Upper lobe of left lung (tissue), 6 donors: ENCODE data around the gene REV3L. TPM values are rescaled to one million over a fixed set of nuclear protein-coding genes. Genes with fewer than 3 reads are reported as not detected.

Experiments
- ATAC-seq, 2 donors: fragments of 200-7000 bp; cut with Tn5 transposase; one replicate each; pipeline ENCODE4 v1.9.1; 2022; ENCODE audit warnings: mild to moderate bottlenecking in 2 of 2, moderate library complexity in 2 of 2; ENCODE audit not compliant: low FRiP score in 2 of 2
- DNase-seq, 2 donors: peaks; one replicate each; pipeline ENCODE4 v3.0.0-alpha.2; 2019 to 2020
- H3K27ac ChIP-seq, 4 donors: fragments of 200-600 bp; sonication (generic); one replicate each; pipeline ENCODE4 v1.5.1; 2016 to 2019
- H3K27me3 ChIP-seq, 4 donors: fragments of 200-600 bp; sonication (generic); one replicate each; pipeline ENCODE4 v1.5.1; 2017 to 2019
- H3K36me3 ChIP-seq, 4 donors: fragments of 200-600 bp; sonication (generic); one replicate each; pipeline ENCODE4 v1.5.1; 2016 to 2019
- H3K4me1 ChIP-seq, 4 donors: fragments of 200-600 bp; sonication (generic); one replicate each; pipeline ENCODE4 v1.5.1; 2018 to 2019
- H3K4me3 ChIP-seq, 4 donors: fragments of 200-600 bp; sonication (generic); one replicate each; pipeline ENCODE4 v1.5.1; 2017 to 2019; ENCODE audit warnings: mild to moderate bottlenecking in 2 of 4, moderate library complexity in 1 of 4
- H3K9me3 ChIP-seq, 4 donors: fragments of 200-600 bp; sonication (generic); one replicate each; pipeline ENCODE4 v1.5.1; 2018 to 2019
- CTCF ChIP-seq, 6 experiments: fragments of 450-650 bp in 4 of 6; fragments of 200-600 bp in 2 of 6; sonication (generic) in 2 of 6; IDR thresholded peaks; one replicate each; pipeline ENCODE4 v1.5.1; 2016 to 2019; ENCODE audit warnings: antibody characterized with exemption in 6 of 6
- EP300 ChIP-seq, 4 donors: sonication (generic); formaldehyde crosslinking; IDR thresholded peaks; one replicate each; pipeline ENCODE4 v1.5.1; 2017; ENCODE audit warnings: antibody characterized with exemption in 4 of 4, control low read depth in 2 of 4
- POLR2A ChIP-seq, 4 donors: fragments of 450-650 bp; IDR thresholded peaks; one replicate each; pipeline ENCODE4 v1.5.1; 2016 to 2017; ENCODE audit warnings: antibody characterized with exemption in 4 of 4, mild to moderate bottlenecking in 2 of 4
- POLR2AphosphoS5 ChIP-seq, 2 donors: sonication (generic); formaldehyde crosslinking; IDR thresholded peaks; one replicate each; pipeline ENCODE4 v1.5.1; 2017; ENCODE audit warnings: antibody characterized with exemption in 2 of 2
- WGBS, 2 donors: methylation state at CpG; one replicate each; pipeline ENCODE4 v1.1.5; 2017 to 2018; 5-methylcytosine and 5-hydroxymethylcytosine counted together
- total RNA-seq, 6 donors: library from RNA; depleted of rRNA in 4 of 6; stranded (reverse); fragments of >200 nt in 4 of 6; gene quantifications; one replicate each; pipeline versions ENCODE4 v1.1.0 to v1.2.1, GENCODE V29; 2016 to 2021
- donor health status: DM: no; HTN: no; CAD: no; lungs with moderate emphysema.
- donor health status: DM: no; HTN: yes; CAD: no; lungs with severe emphysema.

The REV3L gene
- total RNA-seq, 6 donors from 2014 or later, result 29.7 to 106 (median 38.0) TPM

- H3K9me3 ChIP-seq, result no peaks in the 10 kb centered on the region
These were observed 121.4 kb downstream of the REV3L start for GRCh38 chr6:111361648-111362047.

DNA sequence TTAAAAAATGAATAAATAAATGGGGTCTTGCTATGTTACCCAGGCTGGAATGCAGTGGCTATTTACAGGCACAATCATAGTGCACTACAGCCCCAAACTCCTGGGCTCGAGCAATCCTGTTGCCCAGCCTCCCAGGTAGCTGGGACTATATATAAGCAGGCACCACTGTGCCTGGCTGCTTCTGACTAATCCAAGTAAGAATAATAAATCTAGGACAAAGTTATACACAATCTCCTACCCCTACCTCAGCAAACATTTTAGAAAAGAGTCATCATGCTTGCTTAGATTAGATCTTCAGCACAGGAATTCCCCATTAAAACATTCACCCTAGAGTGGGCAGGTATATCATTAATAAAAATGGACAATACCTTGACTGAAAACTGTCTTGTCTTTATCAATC is 124.6 kb downstream of the REV3L start:
- Histone ChIP-seq H3K9me3 (no peaks in the 10 kb centered on the region), H3K27ac (no peak overlapping the region), H3K27me3 (no peaks in the 10 kb centered on the region), H3K4me1 (peaks cover 0 to 19% (median 4%) of the 10 kb centered on the region in 4 donors), H3K4me3 (no peak overlapping the region), H3K36me3 (peaks cover 0 to 41% (median 6%) of the 10 kb centered on the region in 4 donors)
- TF ChIP-seq CTCF (IDR thresholded peaks at IDR 0.05) (no peak), POLR2A (IDR thresholded peaks at IDR 0.05) (no peak), EP300 (IDR thresholded peaks at IDR 0.05) (no peak)
- WGBS, 2 donors, result 76 to 90% methylated on average over 1 of the region's 1 CpG
- ATAC-seq (no peak), DNase-seq (no peak)

More at GRCh38 chr6:111361648-111362047, 121.4 kb downstream of the REV3L start:
- DNase-seq, result no peak
- H3K4me3 ChIP-seq, result no peak overlapping the region
- peaks cover 0 to 7% (median 0%) of the 10 kb centered on the region in 4 donors for H3K4me1 ChIP-seq
- WGBS, 2 donors, result 50 to 52% methylated on average over 5 of the region's 5 CpGs
- H3K27me3 ChIP-seq, result no peaks in the 10 kb centered on the region
- H3K36me3 ChIP-seq, result peaks cover 0 to 28% (median 5%) of the 10 kb centered on the region in 4 donors
- ATAC-seq, result no peak
- H3K27ac ChIP-seq, result no peak overlapping the region
- TF ChIP-seq EP300 (IDR thresholded peaks at IDR 0.05) (no peak), CTCF (IDR thresholded peaks at IDR 0.05) (peak in 4 of 6 experiments; percentile 18 to 50 (median 34))

GRCh38 chr6:111357705-111358104 is 125.3 kb downstream of the REV3L start:
- Histone ChIP-seq H3K4me3 (no peak overlapping the region), H3K9me3 (no peaks in the 10 kb centered on the region), H3K27ac (peak overlapping the region in 1 of 4 donors; percentile 30), H3K36me3 (peaks cover 0 to 33% (median 5%) of the 10 kb centered on the region in 4 donors), H3K27me3 (no peaks in the 10 kb centered on the region), H3K4me1 (peaks cover 0 to 19% (median 4%) of the 10 kb centered on the region in 4 donors)
- ATAC-seq, result no peak
- no peak for TF ChIP-seq EP300 (IDR thresholded peaks at IDR 0.05)
- TF ChIP-seq CTCF (IDR thresholded peaks at IDR 0.05), result no peak
- TF ChIP-seq POLR2A (IDR thresholded peaks at IDR 0.05), result no peak
- TF ChIP-seq POLR2AphosphoS5 (IDR thresholded peaks at IDR 0.05), result no peak
- DNase-seq, result no peak

- DNase-seq (no peak), ATAC-seq (no peak)
- Histone ChIP-seq H3K4me1 (peaks cover 0 to 19% (median 4%) of the 10 kb centered on the region in 4 donors), H3K27ac (no peak overlapping the region), H3K36me3 (peaks cover 0 to 44% (median 5%) of the 10 kb centered on the region in 4 donors), H3K9me3 (no peaks in the 10 kb centered on the region), H3K4me3 (no peak overlapping the region), H3K27me3 (no peaks in the 10 kb centered on the region)
- TF ChIP-seq POLR2A (IDR thresholded peaks at IDR 0.05) (no peak), POLR2AphosphoS5 (IDR thresholded peaks at IDR 0.05) (no peak), EP300 (IDR thresholded peaks at IDR 0.05) (no peak), CTCF (IDR thresholded peaks at IDR 0.05) (no peak)
- WGBS, 2 donors, result 76 to 90% methylated on average over 1 of the region's 1 CpG
These were observed 126.5 kb downstream of the REV3L start for GRCh38 chr6:111356551-111356950.
